Spleen (tissue), 11 donors: ENCODE data around the gene AGPAT4. TPM values are rescaled to one million over a fixed set of nuclear protein-coding genes. Genes with fewer than 3 reads are reported as not detected.

Experiments used
- DNase-seq: peaks from one replicate; pipeline ENCODE4 v3.0.0-alpha.2; 2020
- H3K27ac ChIP-seq, 8 donors: fragments of 200-600 bp; sonication (generic) in 7 of 8; 1 replicate in 4 of 8; 2 replicates in 4 of 8; pipeline versions ENCODE4 v1.5.0 to v1.8.0; 2016 to 2021; ENCODE audit warnings: inconsistent platforms in 4 of 8, mild to moderate bottlenecking in 4 of 8, moderate library complexity in 1 of 8
- H3K27me3 ChIP-seq, 7 donors: fragments of 200-600 bp; sonication (generic) in 6 of 7; replicated peaks in 1 of 7; 1 replicate in 4 of 7; 2 replicates in 3 of 7; pipeline versions ENCODE4 v1.5.0 to v1.8.0; 2016 to 2021; ENCODE audit warnings: inconsistent platforms in 3 of 7, mild to moderate bottlenecking in 1 of 7
- H3K36me3 ChIP-seq, 6 donors: fragments of 200-600 bp; sonication (generic) in 5 of 6; 1 replicate in 4 of 6; 2 replicates in 2 of 6; pipeline versions ENCODE4 v1.5.0 to v1.8.0; 2016 to 2021; ENCODE audit warnings: inconsistent platforms in 2 of 6
- H3K4me1 ChIP-seq, 6 donors: fragments of 200-600 bp; sonication (generic) in 5 of 6; 1 replicate in 3 of 6; 2 replicates in 3 of 6; pipeline versions ENCODE4 v1.5.0 to v1.8.0; 2016 to 2021; ENCODE audit warnings: inconsistent platforms in 3 of 6
- H3K4me3 ChIP-seq, 8 donors: fragments of 200-600 bp; sonication (generic) in 7 of 8; 1 replicate in 4 of 8; 2 replicates in 4 of 8; pipeline versions ENCODE4 v1.5.0 to v1.8.0; 2016 to 2021; ENCODE audit warnings: inconsistent platforms in 4 of 8, mild to moderate bottlenecking in 4 of 8, moderate library complexity in 2 of 8
- H3K9me3 ChIP-seq, 8 donors: fragments of 200-600 bp; sonication (generic) in 7 of 8; 1 replicate in 4 of 8; 2 replicates in 4 of 8; pipeline versions ENCODE4 v1.5.0 to v1.8.0; 2016 to 2021; ENCODE audit warnings: inconsistent platforms in 4 of 8
- POLR2A ChIP-seq, 3 donors: fragments of 450-650 bp; IDR thresholded peaks; one replicate each; pipeline ENCODE4 v1.5.1; 2017; ENCODE audit warnings: antibody characterized with exemption in 3 of 3, mild to moderate bottlenecking in 1 of 3
- POLR2AphosphoS5 ChIP-seq, 3 donors: sonication (generic); formaldehyde crosslinking; IDR thresholded peaks; one replicate each; pipeline ENCODE4 v1.5.1; 2017; ENCODE audit warnings: antibody characterized with exemption in 3 of 3
- WGBS, 5 donors: extraction: QIAGEN DNeasy Blood & Tissue Kit in 3 of 5; methylation state at CpG; one replicate each; pipeline versions ENCODE4 v1.1.5 to v1.1.7; 2013 to 2018; 5-methylcytosine and 5-hydroxymethylcytosine counted together
- intact Hi-C: fragments of 100-400 bp; cut with DNase I; formaldehyde crosslinking; loops from one replicate; pipeline ENCODE4 v1.15.0; 2023; ENCODE audit warnings: low total_unique reads
- polyA plus RNA-seq, 3 donors: library from polyadenylated mRNA; stranded (reverse); fragments of 200-250 nt; gene quantifications; one replicate each; pipeline ENCODE4 v1.2.1, GENCODE V29; 2013
- total RNA-seq, 7 donors: library from RNA; depleted of rRNA in 3 of 7; stranded (reverse); fragments of >200 nt in 3 of 7; fragmentation: NEBNext Ultra II Directional in 4 of 7; extraction: Animal tissue kit (Norgen Biotek cat#: 25700) in 4 of 7; gene quantifications; one replicate each; pipeline versions ENCODE4 v1.1.0 to v1.2.1, GENCODE V29; 2016 to 2021
- TF ChIP-seq, protein P1 (sequence below), 11 experiments: fragments of 200-600 bp in 7 of 11; fragments of 450-650 bp in 4 of 11; sonication (generic) in 4 of 11; IDR thresholded peaks in 8 of 11; conservative IDR thresholded peaks in 3 of 11; 1 replicate in 7 of 11; 2 replicates in 4 of 11; pipeline versions ENCODE4 v1.4.0 to v1.8.0; 2016 to 2021; ENCODE audit warnings: antibody characterized with exemption in 11 of 11, inconsistent platforms in 4 of 11, mild to moderate bottlenecking in 1 of 11
- donor health status: healthy with polysubstance abuse.
- donor health status: DM: no; HTN: no; CAD: no; lungs with moderate emphysema.
- donor health status: DM: no; HTN: no; CAD: no.
- donor health status: Bipolar disorder and iron deficiency.
- donor health status: healthy.
- donor health status: DM: no; HTN: no; CAD: no.
- donor health status: DM: yes; HTN: yes; CAD: no.

AGPAT4 gene
- total and polyA plus RNA-seq, 10 donors: 0.80 to 16.8 (median 8.4) TPM

DNA sequence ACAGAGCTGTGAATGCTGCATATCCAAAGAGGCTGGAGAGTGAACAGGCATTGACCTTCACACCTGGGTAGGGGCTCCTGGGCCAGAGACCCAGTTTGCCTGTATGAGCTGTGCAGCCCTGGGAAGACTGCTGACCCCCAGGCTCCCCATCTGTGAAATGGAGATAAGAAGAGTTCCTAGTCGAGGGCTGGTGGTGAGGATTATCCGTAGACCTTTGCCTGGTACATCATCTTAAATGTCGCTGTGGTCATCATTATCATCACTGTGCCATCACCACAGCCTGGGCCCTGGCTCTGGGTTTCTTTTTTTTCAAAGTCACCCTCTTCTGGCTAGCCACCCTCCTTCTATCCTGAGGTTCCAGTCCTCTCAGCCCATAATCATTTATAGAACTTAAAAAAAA lies 12.0 kb downstream of the AGPAT4 start:
- TF ChIP-seq POLR2AphosphoS5 (IDR thresholded peaks at IDR 0.05) (no peak), POLR2A (IDR thresholded peaks at IDR 0.05) (no peak)
- TF ChIP-seq, protein P1, sequence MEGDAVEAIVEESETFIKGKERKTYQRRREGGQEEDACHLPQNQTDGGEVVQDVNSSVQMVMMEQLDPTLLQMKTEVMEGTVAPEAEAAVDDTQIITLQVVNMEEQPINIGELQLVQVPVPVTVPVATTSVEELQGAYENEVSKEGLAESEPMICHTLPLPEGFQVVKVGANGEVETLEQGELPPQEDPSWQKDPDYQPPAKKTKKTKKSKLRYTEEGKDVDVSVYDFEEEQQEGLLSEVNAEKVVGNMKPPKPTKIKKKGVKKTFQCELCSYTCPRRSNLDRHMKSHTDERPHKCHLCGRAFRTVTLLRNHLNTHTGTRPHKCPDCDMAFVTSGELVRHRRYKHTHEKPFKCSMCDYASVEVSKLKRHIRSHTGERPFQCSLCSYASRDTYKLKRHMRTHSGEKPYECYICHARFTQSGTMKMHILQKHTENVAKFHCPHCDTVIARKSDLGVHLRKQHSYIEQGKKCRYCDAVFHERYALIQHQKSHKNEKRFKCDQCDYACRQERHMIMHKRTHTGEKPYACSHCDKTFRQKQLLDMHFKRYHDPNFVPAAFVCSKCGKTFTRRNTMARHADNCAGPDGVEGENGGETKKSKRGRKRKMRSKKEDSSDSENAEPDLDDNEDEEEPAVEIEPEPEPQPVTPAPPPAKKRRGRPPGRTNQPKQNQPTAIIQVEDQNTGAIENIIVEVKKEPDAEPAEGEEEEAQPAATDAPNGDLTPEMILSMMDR (IDR thresholded peaks at IDR 0.05 in 8 of 11, conservative IDR thresholded peaks at IDR 0.05 in 3 of 11): no peak

DNA sequence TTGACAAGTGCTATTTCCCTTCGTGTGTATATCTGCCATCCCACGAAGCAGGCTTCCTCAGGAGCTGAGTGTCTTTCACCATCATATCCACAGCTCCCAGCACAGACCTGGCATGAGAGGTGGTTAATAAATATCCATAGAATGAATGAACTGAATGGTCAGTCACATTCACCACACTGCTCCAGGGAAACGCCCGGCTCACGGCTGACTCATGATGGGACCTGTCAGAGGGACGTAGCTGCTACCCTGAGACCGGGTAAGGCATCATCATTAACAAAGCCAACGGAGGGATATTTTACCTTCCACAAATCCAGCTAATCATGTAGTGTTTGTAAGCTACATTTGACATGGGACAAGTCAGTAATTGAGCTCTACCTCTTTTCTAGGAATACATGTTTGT lies 12.5 kb downstream of the AGPAT4 start:
- DNase-seq: no peak

More for the DNA sequence above, 12.0 kb downstream of the AGPAT4 start:
- 92 to 99% (median 96%) methylated on average over 3 of the region's 3 CpGs for WGBS, 5 donors
- Histone ChIP-seq H3K36me3 (peaks cover 0 to 18% (median 0%) of the 10 kb centered on the region in 6 donors), H3K27me3 (no peaks in the 10 kb centered on the region), H3K27ac (no peak overlapping the region), H3K4me1 (no peaks in the 10 kb centered on the region), H3K9me3 (no peaks in the 10 kb centered on the region), H3K4me3 (no peak overlapping the region)
- intact Hi-C loops: no loop called here
- DNase-seq: no peak

DNA sequence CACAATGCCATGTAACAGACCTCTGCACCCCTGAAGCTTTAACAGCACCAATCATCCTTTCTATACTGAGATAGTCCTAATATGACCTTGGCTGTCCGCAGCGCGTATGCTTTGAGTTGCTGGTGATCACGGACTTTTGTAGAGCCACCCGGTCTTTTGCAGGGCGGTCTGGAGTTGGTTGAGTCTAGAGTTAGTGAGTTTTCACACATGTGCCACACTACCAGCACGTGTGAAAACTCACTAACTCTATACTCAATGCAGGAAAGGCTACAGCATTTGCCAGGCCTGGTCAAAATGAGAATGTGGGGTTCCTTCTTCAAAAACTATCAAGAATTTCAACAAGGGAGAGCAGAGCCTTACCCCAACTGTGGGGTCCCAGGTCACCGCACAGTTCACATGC lies 14.6 kb downstream of the AGPAT4 start:
- WGBS, 5 donors: 91 to 98% (median 96%) methylated on average over 8 of the region's 8 CpGs
- intact Hi-C loops: no loop called here
- no peak overlapping the region for H3K27ac ChIP-seq
- no peaks in the 10 kb centered on the region for H3K9me3 ChIP-seq
- H3K36me3 ChIP-seq: peaks cover 0 to 12% (median 0%) of the 10 kb centered on the region in 6 donors
- DNase-seq: no peak
- no peaks in the 10 kb centered on the region for H3K27me3 ChIP-seq
- no peak overlapping the region for H3K4me3 ChIP-seq
- peaks cover 0 to 4% (median 0%) of the 10 kb centered on the region in 6 donors for H3K4me1 ChIP-seq
- TF ChIP-seq POLR2AphosphoS5 (IDR thresholded peaks at IDR 0.05) (no peak), POLR2A (IDR thresholded peaks at IDR 0.05) (no peak)
- TF ChIP-seq, protein P1 (IDR thresholded peaks at IDR 0.05 in 8 of 11, conservative IDR thresholded peaks at IDR 0.05 in 3 of 11): no peak

More for the DNA sequence above, 12.5 kb downstream of the AGPAT4 start:
- no peak overlapping the region for H3K4me3 ChIP-seq
- peaks cover 0 to 18% (median 0%) of the 10 kb centered on the region in 6 donors for H3K36me3 ChIP-seq
- intact Hi-C loops: no loop called here
- TF ChIP-seq POLR2AphosphoS5 (IDR thresholded peaks at IDR 0.05) (no peak), POLR2A (IDR thresholded peaks at IDR 0.05) (no peak)
- TF ChIP-seq, protein P1 (IDR thresholded peaks at IDR 0.05 in 8 of 11, conservative IDR thresholded peaks at IDR 0.05 in 3 of 11): no peak
- no peaks in the 10 kb centered on the region for H3K27me3 ChIP-seq
- H3K4me1 ChIP-seq: no peaks in the 10 kb centered on the region
- 80 to 94% (median 86%) methylated on average over 8 of the region's 8 CpGs for WGBS, 5 donors
- no peak overlapping the region for H3K27ac ChIP-seq
- H3K9me3 ChIP-seq: no peaks in the 10 kb centered on the region

DNA sequence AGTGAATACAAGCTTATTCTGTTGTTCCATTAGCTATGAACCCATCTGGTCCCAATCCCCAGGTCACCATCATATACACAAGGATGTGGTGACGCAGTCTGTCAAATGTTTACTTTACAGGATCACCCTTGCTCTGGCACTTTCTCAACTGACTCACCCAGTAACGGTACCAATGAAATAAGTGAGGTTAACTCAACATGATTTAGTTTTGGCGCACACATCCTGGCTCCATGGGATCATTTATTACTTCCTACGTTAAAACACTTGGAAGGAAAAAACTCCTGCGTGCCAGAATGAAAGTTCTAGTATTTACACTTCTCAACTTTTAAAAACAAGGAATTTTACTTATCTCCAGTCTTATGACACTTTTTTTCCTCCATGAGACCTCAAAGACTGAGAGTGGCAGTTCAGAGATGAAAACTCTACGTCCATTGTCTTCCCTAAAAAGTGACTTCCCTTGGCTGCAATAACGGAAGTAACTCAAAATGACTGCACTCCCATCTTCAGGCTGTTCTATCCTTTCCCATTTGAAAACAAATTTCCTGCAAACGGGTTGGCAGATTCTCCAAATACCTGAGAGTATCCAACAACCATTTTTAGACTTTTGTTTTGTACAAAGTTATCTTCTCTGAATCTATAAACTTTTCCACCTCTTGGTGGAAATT lies 15.9 kb downstream of the AGPAT4 start:
- intact Hi-C loops: no loop called here
- TF ChIP-seq POLR2AphosphoS5 (IDR thresholded peaks at IDR 0.05): no peak
- H3K27me3 ChIP-seq: no peaks in the 10 kb centered on the region
- no peak overlapping the region for H3K27ac ChIP-seq
- no peak overlapping the region for H3K4me3 ChIP-seq
- H3K9me3 ChIP-seq: no peaks in the 10 kb centered on the region
- H3K36me3 ChIP-seq: peaks cover 0 to 12% (median 0%) of the 10 kb centered on the region in 6 donors
- WGBS, 5 donors: 59 to 76% (median 67%) methylated on average over 8 of the region's 8 CpGs
- peaks cover 0 to 4% (median 0%) of the 10 kb centered on the region in 6 donors for H3K4me1 ChIP-seq
- no peak for DNase-seq
